PC-3 (cell line): ENCODE data around the gene CYP27C1. TPM values are rescaled to one million over a fixed set of nuclear protein-coding genes. Genes with fewer than 3 reads are reported as not detected.
A peak's percentile ranks its signal among the peaks of the same experiment; 100 is the strongest.

ENCODE experiments used
- ATAC-seq: fragments of 200-7000 bp; cut with Tn5 transposase; 2 replicates; pipeline ENCODE4 v1.9.1; 2020; ENCODE audit warnings: mild to moderate bottlenecking, moderate library complexity
- BruUV-seq: library from RNA; stranded (reverse); fragments of 400-500 nt; replicated peaks from 2 replicates; lab custom pipeline; 2021; lab: Mats Ljungman, UMichigan
- CTCF ChIA-PET: fragments of 300-600 bp; sonication (Branson Sonifier 250); formaldehyde crosslinking; loops from one replicate; lab custom pipeline; 2022; ENCODE audit warnings: antibody characterized with exemption; lab: Charles Lee
- POLR2A ChIA-PET: fragments of 300-600 bp; sonication (Branson Sonifier 250); formaldehyde crosslinking; loops from one replicate; lab custom pipeline; 2022; ENCODE audit warnings: antibody characterized with exemption; ENCODE audit not compliant: unreplicated experiment; lab: Charles Lee
- DNase-seq: peaks from one replicate; pipeline ENCODE4 v3.0.0-alpha.2; 2015
- H2AFZ ChIP-seq: fragments of 300-600 bp; sonication (generic); 2 replicates; pipeline ENCODE4 v1.6.0; 2016; ENCODE audit warnings: antibody characterized with exemption, low read length
- H3F3A ChIP-seq: fragments of 300-600 bp; sonication (generic); one replicate; pipeline ENCODE4 v1.6.0; 2017; ENCODE audit warnings: antibody characterized with exemption, low read length, control low read depth, mild to moderate bottlenecking; ENCODE audit not compliant: unreplicated experiment
- H3K27ac ChIP-seq: fragments of 300-600 bp; sonication (generic); 2 replicates; pipeline ENCODE4 v1.5.1; 2016; ENCODE audit warnings: mild to moderate bottlenecking, low read length
- H3K27me3 ChIP-seq: fragments of 300-600 bp; sonication (generic); 2 replicates; pipeline ENCODE4 v1.6.1; 2016; ENCODE audit warnings: low read length, mixed read lengths
- H3K36me3 ChIP-seq: fragments of 300-600 bp; sonication (generic); 2 replicates; pipeline ENCODE4 v1.6.1; 2016; ENCODE audit warnings: low read depth, mixed run types, low read length, mixed read lengths
- H3K4me1 ChIP-seq: fragments of 300-600 bp; sonication (generic); 2 replicates; pipeline ENCODE4 v1.5.1; 2016; ENCODE audit warnings: low read length; ENCODE audit not compliant: insufficient read depth
- H3K4me2 ChIP-seq: fragments of 300-600 bp; sonication (generic); 2 replicates; pipeline ENCODE4 v1.6.0; 2016; ENCODE audit warnings: low read length
- H3K4me3 ChIP-seq: fragments of 300-600 bp; sonication (generic); 2 replicates; pipeline ENCODE4 v1.5.1; 2016; ENCODE audit warnings: mild to moderate bottlenecking, low read length, mixed read lengths
- H3K79me2 ChIP-seq: fragments of 300-600 bp; sonication (generic); 2 replicates; pipeline ENCODE4 v1.6.1; 2017; ENCODE audit warnings: low read length, mixed read lengths
- H3K9ac ChIP-seq: fragments of 300-600 bp; sonication (generic); 2 replicates; pipeline ENCODE4 v1.6.0; 2016; ENCODE audit warnings: mild to moderate bottlenecking, low read length
- H3K9me2 ChIP-seq: fragments of 300-600 bp; sonication (generic); replicated peaks from 2 replicates; pipeline ENCODE4 v1.6.1; 2016; ENCODE audit warnings: mixed run types, low read length, mixed read lengths
- H3K9me3 ChIP-seq: fragments of 300-600 bp; sonication (generic); 2 replicates; pipeline ENCODE4 v1.6.1; 2016; ENCODE audit warnings: low read length, mixed read lengths
- H4K20me1 ChIP-seq: fragments of 300-600 bp; sonication (generic); 2 replicates; pipeline ENCODE4 v1.6.1; 2016; ENCODE audit warnings: low read length, mixed read lengths
- EZH2 ChIP-seq: fragments of 300-600 bp; sonication (generic); IDR thresholded peaks from one replicate; pipeline ENCODE4 v1.6.1; 2017; ENCODE audit warnings: antibody characterized with exemption, mild to moderate bottlenecking, low read length; ENCODE audit not compliant: unreplicated experiment
- EZH2phosphoT487 ChIP-seq: fragments of 300-600 bp; sonication (generic); IDR thresholded peaks from 2 replicates; pipeline ENCODE4 v1.6.1; 2018; ENCODE audit warnings: mild to moderate bottlenecking, antibody characterized with exemption, low read length, borderline replicate concordance
- intact Hi-C: fragments of 100-400 bp; cut with micrococcal nuclease; formaldehyde crosslinking; loops from 2 replicates; pipeline ENCODE4 v1.9.0; 2023
- total RNA-seq: library from RNA; depleted of rRNA; stranded (reverse); fragments of >200 nt; gene quantifications from 2 replicates; pipeline ENCODE4 v1.2.3, GENCODE V29; 2014
- TF ChIP-seq, protein P1 (sequence below): fragments of 300-600 bp; sonication (generic); conservative IDR thresholded peaks from 2 replicates; pipeline ENCODE4 v1.5.1; 2017; ENCODE audit warnings: antibody characterized with exemption, low read depth, mild to moderate bottlenecking, low read length

Gene CYP27C1
- total RNA-seq, 1 experiment from 2014 or later, result 0.36 TPM

DNA sequence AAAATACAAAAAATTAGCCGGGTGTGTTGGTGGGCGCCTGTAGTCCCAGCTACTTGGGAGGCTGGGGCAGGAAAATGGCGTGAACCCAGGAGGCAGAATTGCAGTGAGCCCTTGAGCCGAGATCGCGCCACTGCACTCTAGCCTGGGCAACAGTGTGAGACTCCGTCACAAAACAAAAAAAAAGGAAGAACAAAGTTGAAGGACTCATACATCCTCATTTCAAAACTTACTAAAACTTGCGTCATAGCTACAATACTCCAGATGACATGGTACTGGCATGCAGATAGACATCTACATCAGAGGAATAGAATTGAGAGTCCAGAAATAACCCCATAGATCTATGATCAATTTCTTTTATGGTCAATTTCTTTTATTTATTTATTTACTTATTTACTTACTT, 13.6 kb upstream of the CYP27C1 start:
- H3K4me2 ChIP-seq, result no peak overlapping the region
- CTCF ChIA-PET, result no interaction called here
- no peak overlapping the region for H3K9ac ChIP-seq
- no peaks in the 10 kb centered on the region for H3K79me2 ChIP-seq
- DNase-seq (no peak), ATAC-seq (no peak)
- POLR2A ChIA-PET, result no interaction called here
- no peaks in the 10 kb centered on the region for H3K9me3 ChIP-seq
- H3K27me3 ChIP-seq, result no peaks in the 10 kb centered on the region
- no peaks in the 10 kb centered on the region for H4K20me1 ChIP-seq
- H3F3A ChIP-seq, result no peaks in the 10 kb centered on the region
- no peak overlapping the region for H3K4me3 ChIP-seq
- no peaks in the 10 kb centered on the region for H3K9me2 ChIP-seq
- no peak overlapping the region for H3K27ac ChIP-seq
- TF ChIP-seq EZH2phosphoT487 (no peak), EZH2 (no peak)
- TF ChIP-seq, protein P1, sequence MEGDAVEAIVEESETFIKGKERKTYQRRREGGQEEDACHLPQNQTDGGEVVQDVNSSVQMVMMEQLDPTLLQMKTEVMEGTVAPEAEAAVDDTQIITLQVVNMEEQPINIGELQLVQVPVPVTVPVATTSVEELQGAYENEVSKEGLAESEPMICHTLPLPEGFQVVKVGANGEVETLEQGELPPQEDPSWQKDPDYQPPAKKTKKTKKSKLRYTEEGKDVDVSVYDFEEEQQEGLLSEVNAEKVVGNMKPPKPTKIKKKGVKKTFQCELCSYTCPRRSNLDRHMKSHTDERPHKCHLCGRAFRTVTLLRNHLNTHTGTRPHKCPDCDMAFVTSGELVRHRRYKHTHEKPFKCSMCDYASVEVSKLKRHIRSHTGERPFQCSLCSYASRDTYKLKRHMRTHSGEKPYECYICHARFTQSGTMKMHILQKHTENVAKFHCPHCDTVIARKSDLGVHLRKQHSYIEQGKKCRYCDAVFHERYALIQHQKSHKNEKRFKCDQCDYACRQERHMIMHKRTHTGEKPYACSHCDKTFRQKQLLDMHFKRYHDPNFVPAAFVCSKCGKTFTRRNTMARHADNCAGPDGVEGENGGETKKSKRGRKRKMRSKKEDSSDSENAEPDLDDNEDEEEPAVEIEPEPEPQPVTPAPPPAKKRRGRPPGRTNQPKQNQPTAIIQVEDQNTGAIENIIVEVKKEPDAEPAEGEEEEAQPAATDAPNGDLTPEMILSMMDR, result no peak
- H3K36me3 ChIP-seq, result no peaks in the 10 kb centered on the region
- no peaks in the 10 kb centered on the region for H3K4me1 ChIP-seq
- intact Hi-C loops, result no loop called here
- BruUV-seq, result no TSS peak
- no peak overlapping the region for H2AFZ ChIP-seq

- H3K79me2 ChIP-seq, result no peaks in the 10 kb centered on the region
- no peak overlapping the region for H3K9ac ChIP-seq
- H4K20me1 ChIP-seq, result no peaks in the 10 kb centered on the region
- no peak overlapping the region for H3K4me3 ChIP-seq
- TF ChIP-seq, protein P1, result 0 out of 2 replicates have a peak, but pooled peaks have one; percentile 7
- no peak for TF ChIP-seq EZH2
- TF ChIP-seq EZH2phosphoT487, result no peak
- H2AFZ ChIP-seq, result no peak overlapping the region
- DNase-seq (no peak), ATAC-seq (peak; percentile 5; the same call in 1 of the 2 replicates)
- H3K4me2 ChIP-seq, result no peak overlapping the region
- CTCF ChIA-PET, result no interaction called here
- intact Hi-C loops, result no loop called here
- no peaks in the 10 kb centered on the region for H3K9me2 ChIP-seq
- BruUV-seq, result no TSS peak
- peaks cover 4% of the 10 kb centered on the region for H3F3A ChIP-seq
- no peak overlapping the region for H3K27ac ChIP-seq
- no peaks in the 10 kb centered on the region for H3K36me3 ChIP-seq
- H3K4me1 ChIP-seq, result peaks cover 17% of the 10 kb centered on the region
- POLR2A ChIA-PET, result no interaction called here
- no peaks in the 10 kb centered on the region for H3K27me3 ChIP-seq
- no peaks in the 10 kb centered on the region for H3K9me3 ChIP-seq
Measured at GRCh38 chr2:127231130-127231865, 11.2 kb upstream of the CYP27C1 start.

- intact Hi-C loops, result loop anchor here (5.0 to 10.0 kb wide), 2 partner anchors 93 to 155 kb away; partner anchors contain the start of gene MAP3K2
- H3K27ac ChIP-seq, result no peak overlapping the region
- peaks cover 34% of the 10 kb centered on the region for H3K4me1 ChIP-seq
- no peak overlapping the region for H2AFZ ChIP-seq
- no peaks in the 10 kb centered on the region for H3K79me2 ChIP-seq
- ATAC-seq, result no peak
- no peaks in the 10 kb centered on the region for H3K36me3 ChIP-seq
- no peak for TF ChIP-seq EZH2
- no peak for TF ChIP-seq EZH2phosphoT487
- TF ChIP-seq, protein P1, result no peak
- H3K9ac ChIP-seq, result no peak overlapping the region
- DNase-seq, result no peak
- no peaks in the 10 kb centered on the region for H3K9me2 ChIP-seq
- no peak overlapping the region for H3K4me2 ChIP-seq
- H3K27me3 ChIP-seq, result no peaks in the 10 kb centered on the region
- H3K9me3 ChIP-seq, result no peaks in the 10 kb centered on the region
- no peaks in the 10 kb centered on the region for H4K20me1 ChIP-seq
- BruUV-seq, result no TSS peak
- CTCF ChIA-PET, result no interaction called here
- peaks cover 4% of the 10 kb centered on the region for H3F3A ChIP-seq
- no peak overlapping the region for H3K4me3 ChIP-seq
- POLR2A ChIA-PET, result no interaction called here
Measured at GRCh38 chr2:127229555-127229954, 9.5 kb upstream of the CYP27C1 start.
